ENCODE results near the gene ATG13. TPM values are rescaled to one million over a fixed set of nuclear protein-coding genes. Genes with fewer than 3 reads are reported as not detected.

Gene ATG13
- total and polyA plus RNA-seq, 2 experiments from 2014 or later: 32.9 to 71.1 TPM

DNA sequence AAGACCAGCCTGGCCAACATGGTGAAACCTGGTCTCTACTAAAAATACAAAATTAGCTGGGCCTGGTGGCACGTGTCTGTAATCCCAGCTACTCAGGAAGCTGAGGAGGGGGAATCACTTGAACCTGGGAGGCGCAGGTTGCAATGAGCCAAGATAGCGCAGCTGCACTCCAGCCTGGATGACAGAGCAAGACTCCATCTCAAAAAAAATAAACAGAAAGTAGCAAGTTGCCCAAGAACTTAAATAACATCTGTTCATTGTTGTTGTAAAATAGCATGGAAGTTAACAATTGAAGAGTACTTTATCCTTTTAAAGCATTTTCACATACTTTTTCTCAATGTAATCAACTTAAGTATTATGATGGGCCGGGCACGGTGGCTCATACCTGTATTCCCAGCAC, 29.2 kb upstream of the ATG13 start (continued):
- TF ChIP-seq, protein P1, sequence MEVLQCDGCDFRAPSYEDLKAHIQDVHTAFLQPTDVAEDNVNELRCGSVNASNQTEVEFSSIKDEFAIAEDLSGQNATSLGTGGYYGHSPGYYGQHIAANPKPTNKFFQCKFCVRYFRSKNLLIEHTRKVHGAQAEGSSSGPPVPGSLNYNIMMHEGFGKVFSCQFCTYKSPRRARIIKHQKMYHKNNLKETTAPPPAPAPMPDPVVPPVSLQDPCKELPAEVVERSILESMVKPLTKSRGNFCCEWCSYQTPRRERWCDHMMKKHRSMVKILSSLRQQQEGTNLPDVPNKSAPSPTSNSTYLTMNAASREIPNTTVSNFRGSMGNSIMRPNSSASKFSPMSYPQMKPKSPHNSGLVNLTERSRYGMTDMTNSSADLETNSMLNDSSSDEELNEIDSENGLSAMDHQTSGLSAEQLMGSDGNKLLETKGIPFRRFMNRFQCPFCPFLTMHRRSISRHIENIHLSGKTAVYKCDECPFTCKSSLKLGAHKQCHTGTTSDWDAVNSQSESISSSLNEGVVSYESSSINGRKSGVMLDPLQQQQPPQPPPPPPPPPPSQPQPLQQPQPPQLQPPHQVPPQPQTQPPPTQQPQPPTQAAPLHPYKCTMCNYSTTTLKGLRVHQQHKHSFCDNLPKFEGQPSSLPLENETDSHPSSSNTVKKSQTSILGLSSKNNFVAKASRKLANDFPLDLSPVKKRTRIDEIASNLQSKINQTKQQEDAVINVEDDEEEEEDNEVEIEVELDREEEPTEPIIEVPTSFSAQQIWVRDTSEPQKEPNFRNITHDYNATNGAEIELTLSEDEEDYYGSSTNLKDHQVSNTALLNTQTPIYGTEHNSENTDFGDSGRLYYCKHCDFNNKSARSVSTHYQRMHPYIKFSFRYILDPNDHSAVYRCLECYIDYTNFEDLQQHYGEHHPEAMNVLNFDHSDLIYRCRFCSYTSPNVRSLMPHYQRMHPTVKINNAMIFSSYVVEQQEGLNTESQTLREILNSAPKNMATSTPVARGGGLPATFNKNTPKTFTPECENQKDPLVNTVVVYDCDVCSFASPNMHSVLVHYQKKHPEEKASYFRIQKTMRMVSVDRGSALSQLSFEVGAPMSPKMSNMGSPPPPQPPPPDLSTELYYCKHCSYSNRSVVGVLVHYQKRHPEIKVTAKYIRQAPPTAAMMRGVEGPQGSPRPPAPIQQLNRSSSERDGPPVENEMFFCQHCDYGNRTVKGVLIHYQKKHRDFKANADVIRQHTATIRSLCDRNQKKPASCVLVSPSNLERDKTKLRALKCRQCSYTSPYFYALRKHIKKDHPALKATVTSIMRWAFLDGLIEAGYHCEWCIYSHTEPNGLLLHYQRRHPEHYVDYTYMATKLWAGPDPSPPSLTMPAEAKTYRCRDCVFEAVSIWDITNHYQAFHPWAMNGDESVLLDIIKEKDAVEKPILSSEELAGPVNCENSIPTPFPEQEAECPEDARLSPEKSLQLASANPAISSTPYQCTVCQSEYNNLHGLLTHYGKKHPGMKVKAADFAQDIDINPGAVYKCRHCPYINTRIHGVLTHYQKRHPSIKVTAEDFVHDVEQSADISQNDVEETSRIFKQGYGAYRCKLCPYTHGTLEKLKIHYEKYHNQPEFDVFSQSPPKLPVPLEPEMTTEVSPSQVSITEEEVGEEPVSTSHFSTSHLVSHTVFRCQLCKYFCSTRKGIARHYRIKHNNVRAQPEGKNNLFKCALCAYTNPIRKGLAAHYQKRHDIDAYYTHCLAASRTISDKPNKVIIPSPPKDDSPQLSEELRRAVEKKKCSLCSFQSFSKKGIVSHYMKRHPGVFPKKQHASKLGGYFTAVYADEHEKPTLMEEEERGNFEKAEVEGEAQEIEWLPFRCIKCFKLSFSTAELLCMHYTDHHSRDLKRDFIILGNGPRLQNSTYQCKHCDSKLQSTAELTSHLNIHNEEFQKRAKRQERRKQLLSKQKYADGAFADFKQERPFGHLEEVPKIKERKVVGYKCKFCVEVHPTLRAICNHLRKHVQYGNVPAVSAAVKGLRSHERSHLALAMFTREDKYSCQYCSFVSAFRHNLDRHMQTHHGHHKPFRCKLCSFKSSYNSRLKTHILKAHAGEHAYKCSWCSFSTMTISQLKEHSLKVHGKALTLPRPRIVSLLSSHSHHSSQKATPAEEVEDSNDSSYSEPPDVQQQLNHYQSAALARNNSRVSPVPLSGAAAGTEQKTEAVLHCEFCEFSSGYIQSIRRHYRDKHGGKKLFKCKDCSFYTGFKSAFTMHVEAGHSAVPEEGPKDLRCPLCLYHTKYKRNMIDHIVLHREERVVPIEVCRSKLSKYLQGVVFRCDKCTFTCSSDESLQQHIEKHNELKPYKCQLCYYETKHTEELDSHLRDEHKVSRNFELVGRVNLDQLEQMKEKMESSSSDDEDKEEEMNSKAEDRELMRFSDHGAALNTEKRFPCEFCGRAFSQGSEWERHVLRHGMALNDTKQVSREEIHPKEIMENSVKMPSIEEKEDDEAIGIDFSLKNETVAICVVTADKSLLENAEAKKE (CRISPR knock-in tag; IDR thresholded peaks at IDR 0.05): no peak
- TF ChIP-seq EZH2 (IDR thresholded peaks at IDR 0.05; ENCODE audit: low read depth, unreplicated experiment) (no peak), POLR2AphosphoS5 (IDR thresholded peaks at IDR 0.05; ENCODE audit: low read depth) (no peak), ZNF331 (CRISPR knock-in tag; IDR thresholded peaks at IDR 0.05; ENCODE audit: low read depth) (no peak), JUNB (IDR thresholded peaks at IDR 0.05; ENCODE audit: unreplicated experiment) (no peak), ZNF114 (CRISPR knock-in tag; IDR thresholded peaks at IDR 0.05) (no peak), NANOG (IDR thresholded peaks at IDR 0.05; ENCODE audit: borderline replicate concordance) (no peak), EZH2phosphoT487 (IDR thresholded peaks at IDR 0.05; ENCODE audit: unreplicated experiment) (no peak), STAT1 (IDR thresholded peaks at IDR 0.05; ENCODE audit: unreplicated experiment) (no peak)
- TF ChIP-seq, protein P2, sequence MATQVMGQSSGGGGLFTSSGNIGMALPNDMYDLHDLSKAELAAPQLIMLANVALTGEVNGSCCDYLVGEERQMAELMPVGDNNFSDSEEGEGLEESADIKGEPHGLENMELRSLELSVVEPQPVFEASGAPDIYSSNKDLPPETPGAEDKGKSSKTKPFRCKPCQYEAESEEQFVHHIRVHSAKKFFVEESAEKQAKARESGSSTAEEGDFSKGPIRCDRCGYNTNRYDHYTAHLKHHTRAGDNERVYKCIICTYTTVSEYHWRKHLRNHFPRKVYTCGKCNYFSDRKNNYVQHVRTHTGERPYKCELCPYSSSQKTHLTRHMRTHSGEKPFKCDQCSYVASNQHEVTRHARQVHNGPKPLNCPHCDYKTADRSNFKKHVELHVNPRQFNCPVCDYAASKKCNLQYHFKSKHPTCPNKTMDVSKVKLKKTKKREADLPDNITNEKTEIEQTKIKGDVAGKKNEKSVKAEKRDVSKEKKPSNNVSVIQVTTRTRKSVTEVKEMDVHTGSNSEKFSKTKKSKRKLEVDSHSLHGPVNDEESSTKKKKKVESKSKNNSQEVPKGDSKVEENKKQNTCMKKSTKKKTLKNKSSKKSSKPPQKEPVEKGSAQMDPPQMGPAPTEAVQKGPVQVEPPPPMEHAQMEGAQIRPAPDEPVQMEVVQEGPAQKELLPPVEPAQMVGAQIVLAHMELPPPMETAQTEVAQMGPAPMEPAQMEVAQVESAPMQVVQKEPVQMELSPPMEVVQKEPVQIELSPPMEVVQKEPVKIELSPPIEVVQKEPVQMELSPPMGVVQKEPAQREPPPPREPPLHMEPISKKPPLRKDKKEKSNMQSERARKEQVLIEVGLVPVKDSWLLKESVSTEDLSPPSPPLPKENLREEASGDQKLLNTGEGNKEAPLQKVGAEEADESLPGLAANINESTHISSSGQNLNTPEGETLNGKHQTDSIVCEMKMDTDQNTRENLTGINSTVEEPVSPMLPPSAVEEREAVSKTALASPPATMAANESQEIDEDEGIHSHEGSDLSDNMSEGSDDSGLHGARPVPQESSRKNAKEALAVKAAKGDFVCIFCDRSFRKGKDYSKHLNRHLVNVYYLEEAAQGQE (IDR thresholded peaks at IDR 0.05; ENCODE audit: unreplicated experiment): no peak
- TF ChIP-seq, protein P3, sequence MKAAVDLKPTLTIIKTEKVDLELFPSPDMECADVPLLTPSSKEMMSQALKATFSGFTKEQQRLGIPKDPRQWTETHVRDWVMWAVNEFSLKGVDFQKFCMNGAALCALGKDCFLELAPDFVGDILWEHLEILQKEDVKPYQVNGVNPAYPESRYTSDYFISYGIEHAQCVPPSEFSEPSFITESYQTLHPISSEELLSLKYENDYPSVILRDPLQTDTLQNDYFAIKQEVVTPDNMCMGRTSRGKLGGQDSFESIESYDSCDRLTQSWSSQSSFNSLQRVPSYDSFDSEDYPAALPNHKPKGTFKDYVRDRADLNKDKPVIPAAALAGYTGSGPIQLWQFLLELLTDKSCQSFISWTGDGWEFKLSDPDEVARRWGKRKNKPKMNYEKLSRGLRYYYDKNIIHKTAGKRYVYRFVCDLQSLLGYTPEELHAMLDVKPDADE (IDR thresholded peaks at IDR 0.05): no peak
